H1 (cell line): Measurements from ENCODE around the gene NHS. TPM values are rescaled to one million over a fixed set of nuclear protein-coding genes. Genes with fewer than 3 reads are reported as not detected.

ENCODE experiments used
- CTCF ChIA-PET: fragments of 300-600 bp; sonication (Branson Sonifier 250); formaldehyde crosslinking; loops from one replicate; lab custom pipeline; 2021; ENCODE audit not compliant: partially characterized antibody; lab: Charles Lee
- POLR2A ChIA-PET: fragments of 300-600 bp; sonication (Branson Sonifier 250); formaldehyde crosslinking; loops from one replicate; lab custom pipeline; 2021; ENCODE audit warnings: inconsistent platforms; ENCODE audit not compliant: partially characterized antibody; lab: Charles Lee
- DNase-seq, 2 experiments: peaks; one replicate each; pipeline versions ENCODE4 v3.0.0 to v3.0.0-alpha.2; 2010 to 2022; ENCODE audit warnings: low spot score in 2 of 2, low read depth in 1 of 2, mixed read lengths in 1 of 2
- FAIRE-seq: peaks from 2 replicates; lab custom pipeline; 2011; peaks lifted over from hg19 to GRCh38; lab: Jason Lieb, UNC
- H2AFZ ChIP-seq: 2 replicates; pipeline ENCODE4 v1.8.1; 2012; ENCODE audit warnings: low read length, inconsistent platforms
- H2AK5ac ChIP-seq: 2 replicates; pipeline ENCODE4 v1.6.1; 2013; ENCODE audit warnings: low read depth, low read length
- H2BK120ac ChIP-seq: replicated peaks from 2 replicates; pipeline ENCODE3; 2013; ENCODE audit warnings: low read depth, low read length, inconsistent platforms
- H2BK12ac ChIP-seq: 2 replicates; pipeline ENCODE4 v1.6.1; 2013; ENCODE audit warnings: low read depth, low read length
- H2BK15ac ChIP-seq: 2 replicates; pipeline ENCODE4 v1.6.1; 2013; ENCODE audit warnings: low read length
- H2BK20ac ChIP-seq: 2 replicates; pipeline ENCODE4 v1.6.1; 2013; ENCODE audit warnings: low read length
- H2BK5ac ChIP-seq: 2 replicates; pipeline ENCODE4 v1.6.1; 2013; ENCODE audit warnings: low read depth, low read length
- H3K14ac ChIP-seq: 2 replicates; pipeline ENCODE4 v1.6.1; 2013; ENCODE audit warnings: inconsistent platforms; ENCODE audit not compliant: insufficient read length
- H3K18ac ChIP-seq: 2 replicates; pipeline ENCODE4 v1.6.1; 2013; ENCODE audit warnings: low read length; ENCODE audit errors: extremely low read depth
- H3K23ac ChIP-seq: 2 replicates; pipeline ENCODE4 v1.6.1; 2013; ENCODE audit warnings: inconsistent platforms; ENCODE audit not compliant: insufficient read length
- H3K23me2 ChIP-seq: 2 replicates; pipeline ENCODE4 v1.6.1; 2013; ENCODE audit warnings: low read depth, low read length
- H3K27ac ChIP-seq: 2 replicates; pipeline ENCODE4 v1.6.1; 2011; ENCODE audit warnings: low read depth, low read length, inconsistent platforms
- H3K27me3 ChIP-seq, 4 experiments: replicated peaks in 1 of 4; 1 replicate in 1 of 4; 2 replicates in 3 of 4; pipeline versions ENCODE4 v1.6.1 to v1.8.1; 2011 to 2013; ENCODE audit warnings: low read length in 3 of 4, mild to moderate bottlenecking in 3 of 4, inconsistent platforms in 2 of 4, mixed read lengths in 2 of 4, moderate library complexity in 1 of 4; ENCODE audit not compliant: control insufficient read depth in 3 of 4, insufficient read depth in 3 of 4; ENCODE audit errors: extremely low read depth in 1 of 4
- H3K36me3 ChIP-seq, 4 experiments: 2 replicates each; pipeline versions ENCODE4 v1.6.1 to v1.8.1; 2011 to 2013; ENCODE audit warnings: mild to moderate bottlenecking in 4 of 4, low read length in 3 of 4, moderate library complexity in 2 of 4, control low read depth in 1 of 4, inconsistent platforms in 1 of 4; ENCODE audit not compliant: insufficient read depth in 4 of 4, control insufficient read depth in 2 of 4
- H3K4ac ChIP-seq: replicated peaks from 2 replicates; pipeline ENCODE3; 2013; ENCODE audit warnings: low read length, low read depth, mixed read lengths, inconsistent platforms; ENCODE audit not compliant: insufficient read length
- H3K4me1 ChIP-seq, 4 experiments: replicated peaks in 1 of 4; 1 replicate in 1 of 4; 2 replicates in 3 of 4; pipeline versions ENCODE4 v1.6.1 to v1.8.1; 2011 to 2013; ENCODE audit warnings: low read length in 3 of 4, inconsistent platforms in 2 of 4, mixed read lengths in 1 of 4; ENCODE audit not compliant: insufficient read depth in 4 of 4, control insufficient read depth in 3 of 4
- H3K4me2 ChIP-seq, 2 experiments: 2 replicates each; pipeline versions ENCODE4 v1.6.1 to v1.8.1; 2011 to 2013; ENCODE audit warnings: low read depth in 2 of 2, low read length in 2 of 2, control low read depth in 1 of 2, inconsistent platforms in 1 of 2, mild to moderate bottlenecking in 1 of 2; ENCODE audit not compliant: insufficient read depth in 1 of 2
- H3K4me3 ChIP-seq, 4 experiments: fragments of 200-600, 300-600 bp in 1 of 4; sonication (generic), shearing (Covaris generic), sonication (Bioruptor Twin) in 1 of 4; 2 replicates each; pipeline versions ENCODE4 v1.5.1 to v1.8.1; 2011 to 2016; ENCODE audit warnings: low read length in 4 of 4, low read depth in 3 of 4, control low read depth in 2 of 4, inconsistent platforms in 2 of 4, mild to moderate bottlenecking in 2 of 4, mixed read lengths in 1 of 4, moderate library complexity in 1 of 4; ENCODE audit not compliant: insufficient read depth in 2 of 4; ENCODE audit errors: extremely low read depth in 1 of 4
- H3K56ac ChIP-seq: replicated peaks from 2 replicates; pipeline ENCODE3; 2013; ENCODE audit warnings: low read depth, mild to moderate bottlenecking, mixed read lengths, low read length, inconsistent platforms; ENCODE audit not compliant: insufficient read length
- H3K79me1 ChIP-seq: 2 replicates; pipeline ENCODE4 v1.6.1; 2013; ENCODE audit warnings: low read depth, low read length, control low read depth
- H3K79me2 ChIP-seq, 2 experiments: 2 replicates each; pipeline versions ENCODE4 v1.6.1 to v1.8.1; 2012 to 2013; ENCODE audit warnings: low read length in 2 of 2, mild to moderate bottlenecking in 2 of 2, inconsistent platforms in 1 of 2; ENCODE audit not compliant: insufficient read depth in 2 of 2, control insufficient read depth in 1 of 2
- H3K9ac ChIP-seq, 4 experiments: replicated peaks in 1 of 4; 1 replicate in 1 of 4; 2 replicates in 3 of 4; pipeline versions ENCODE4 v1.6.1 to v1.8.1; 2011 to 2013; ENCODE audit warnings: low read depth in 3 of 4, low read length in 3 of 4, control low read depth in 2 of 4, mild to moderate bottlenecking in 2 of 4, moderate library complexity in 2 of 4, inconsistent platforms in 1 of 4; ENCODE audit errors: extremely low read depth in 1 of 4
- H3K9me3 ChIP-seq, 2 experiments: 2 replicates each; pipeline versions ENCODE4 v1.6.1 to v1.8.1; 2012 to 2013; ENCODE audit warnings: mild to moderate bottlenecking in 2 of 2, moderate library complexity in 2 of 2, control low read depth in 1 of 2, inconsistent platforms in 1 of 2, low read depth in 1 of 2, low read length in 1 of 2, mixed read lengths in 1 of 2; ENCODE audit not compliant: insufficient read depth in 2 of 2
- H4K20me1 ChIP-seq, 2 experiments: replicated peaks in 1 of 2; 2 replicates each; pipeline versions ENCODE3 to v1.8.1; 2011 to 2013; ENCODE audit warnings: inconsistent platforms in 2 of 2, low read length in 2 of 2, mild to moderate bottlenecking in 1 of 2; ENCODE audit not compliant: insufficient read depth in 2 of 2, control insufficient read depth in 1 of 2
- H4K5ac ChIP-seq: 2 replicates; pipeline ENCODE4 v1.6.1; 2013; ENCODE audit warnings: low read length, low read depth, mixed read lengths, inconsistent platforms; ENCODE audit not compliant: insufficient read length
- H4K8ac ChIP-seq: 2 replicates; pipeline ENCODE4 v1.8.0; 2013; ENCODE audit warnings: mild to moderate bottlenecking, moderate library complexity, low read length, inconsistent platforms; ENCODE audit not compliant: insufficient read depth; ENCODE audit errors: extremely low read depth
- H4K91ac ChIP-seq: replicated peaks from 2 replicates; pipeline ENCODE3; 2013; ENCODE audit warnings: low read length, mixed read lengths, inconsistent platforms; ENCODE audit not compliant: insufficient read length
- ASH2L ChIP-seq: fragments of 200-600, 300-600 bp; sonication (generic); IDR thresholded peaks from one replicate; pipeline ENCODE4 v1.7.1; 2017; ENCODE audit warnings: low read length
- CBX8 ChIP-seq: fragments of 300-800, 300-1000 bp; sonication (generic); IDR thresholded peaks from 2 replicates; pipeline ENCODE4 v1.7.1; 2016; ENCODE audit warnings: low read depth, low read length, borderline replicate concordance
- CREB1 ChIP-seq: IDR thresholded peaks from 2 replicates; pipeline ENCODE4 v1.6.1; 2012; ENCODE audit warnings: inconsistent platforms
- GABPA ChIP-seq: IDR thresholded peaks from 2 replicates; pipeline ENCODE4 v1.6.1; 2011; ENCODE audit warnings: mild to moderate bottlenecking, low read length, moderate library complexity, borderline replicate concordance; ENCODE audit not compliant: insufficient read depth
- MAFK ChIP-seq: IDR thresholded peaks from 2 replicates; pipeline ENCODE4 v1.6.1; 2012; ENCODE audit warnings: low read depth, mild to moderate bottlenecking, improper control_type of control experiment, low read length
- RFX5 ChIP-seq: IDR thresholded peaks from 2 replicates; pipeline ENCODE4 v1.6.1; 2011; ENCODE audit warnings: low read depth, low read length, improper control_type of control experiment, borderline replicate concordance
- RXRA ChIP-seq: IDR thresholded peaks from 2 replicates; pipeline ENCODE4 v1.6.1; 2011; ENCODE audit warnings: low read depth, mild to moderate bottlenecking, low read length, moderate library complexity; ENCODE audit not compliant: insufficient read depth
- SIRT6 ChIP-seq: IDR thresholded peaks from one replicate; pipeline ENCODE4 v1.7.1; 2012; ENCODE audit warnings: low read length, inconsistent platforms
- YY1 ChIP-seq: IDR thresholded peaks from 2 replicates; pipeline ENCODE4 v1.6.1; 2011; ENCODE audit warnings: low read depth, mild to moderate bottlenecking, low read length
- polyA plus RNA-seq, 7 experiments: library from polyadenylated mRNA; depleted of rRNA in 3 of 7; stranded (reverse) in 5 of 7; unstranded in 2 of 7; fragments of >200 nt in 5 of 7; fragments of 200-250 nt in 2 of 7; gene quantifications; 1 replicate in 5 of 7; 2 replicates in 1 of 7; 4 replicates in 1 of 7; pipeline versions ENCODE4 v1.2.1 to v1.2.3, GENCODE V29; 2011 to 2013; ENCODE audit warnings: missing spikeins in 2 of 7, mixed read lengths in 2 of 7
- total RNA-seq: library from RNA; stranded (reverse); fragmentation: NEBNext Ultra II Directional; extraction: Animal tissue kit (Norgen Biotek cat#: 25700); gene quantifications from 2 replicates; pipeline ENCODE4 v1.2.1, GENCODE V29; 2021
- TF ChIP-seq, protein P1 (sequence below), 3 experiments: IDR thresholded peaks; 1 replicate in 2 of 3; 2 replicates in 1 of 3; pipeline versions ENCODE4 v1.5.1 to v1.6.1; 2011; ENCODE audit warnings: low read length in 3 of 3, mild to moderate bottlenecking in 3 of 3, inconsistent platforms in 2 of 3, low read depth in 1 of 3, moderate library complexity in 1 of 3; ENCODE audit not compliant: insufficient read depth in 1 of 3; ENCODE audit errors: control extremely low read depth in 1 of 3

The NHS gene
- total and polyA plus RNA-seq, 2 of the 8 experiments (the other 6 are each of a cell fraction or from before 2014, with no cell fraction given): 2.2 to 6.7 TPM

GRCh38 chrX:17440258-17440657, 65.3 kb downstream of the NHS start:
- Histone ChIP-seq H3K9me3 (no peaks in the 10 kb centered on the region), H2BK15ac (no peak overlapping the region), H3K4me1 (peaks cover 0 to 4% (median 0%) of the 10 kb centered on the region in 4 experiments; a peak in 1 of 7 replicates), H4K20me1 (no peaks in the 10 kb centered on the region), H3K23me2 (no peaks in the 10 kb centered on the region), H3K79me2 (no peaks in the 10 kb centered on the region), H3K14ac (no peak overlapping the region), H3K4me2 (no peak overlapping the region), H3K9ac (no peak overlapping the region), H3K27me3 (no peaks in the 10 kb centered on the region), H3K79me1 (no peaks in the 10 kb centered on the region), H2BK120ac (no peak overlapping the region), H3K56ac (no peak overlapping the region), H3K4me3 (no peak overlapping the region), H3K27ac (no peak overlapping the region), H3K4ac (no peak overlapping the region), H3K18ac (no peak overlapping the region), H3K23ac (no peak overlapping the region), H4K8ac (no peak overlapping the region), H4K5ac (no peak overlapping the region), H4K91ac (no peak overlapping the region), H2AK5ac (no peak overlapping the region), H2BK20ac (no peak overlapping the region), H3K36me3 (no peaks in the 10 kb centered on the region), H2BK12ac (no peak overlapping the region), H2BK5ac (no peak overlapping the region), H2AFZ (no peak overlapping the region)
- CTCF ChIA-PET: no interaction called here
- POLR2A ChIA-PET: no interaction called here
- no peak for TF ChIP-seq RXRA
- TF ChIP-seq CBX8: no peak
- TF ChIP-seq RFX5: no peak
- TF ChIP-seq SIRT6: no peak
- no peak for TF ChIP-seq MAFK
- TF ChIP-seq, protein P1, sequence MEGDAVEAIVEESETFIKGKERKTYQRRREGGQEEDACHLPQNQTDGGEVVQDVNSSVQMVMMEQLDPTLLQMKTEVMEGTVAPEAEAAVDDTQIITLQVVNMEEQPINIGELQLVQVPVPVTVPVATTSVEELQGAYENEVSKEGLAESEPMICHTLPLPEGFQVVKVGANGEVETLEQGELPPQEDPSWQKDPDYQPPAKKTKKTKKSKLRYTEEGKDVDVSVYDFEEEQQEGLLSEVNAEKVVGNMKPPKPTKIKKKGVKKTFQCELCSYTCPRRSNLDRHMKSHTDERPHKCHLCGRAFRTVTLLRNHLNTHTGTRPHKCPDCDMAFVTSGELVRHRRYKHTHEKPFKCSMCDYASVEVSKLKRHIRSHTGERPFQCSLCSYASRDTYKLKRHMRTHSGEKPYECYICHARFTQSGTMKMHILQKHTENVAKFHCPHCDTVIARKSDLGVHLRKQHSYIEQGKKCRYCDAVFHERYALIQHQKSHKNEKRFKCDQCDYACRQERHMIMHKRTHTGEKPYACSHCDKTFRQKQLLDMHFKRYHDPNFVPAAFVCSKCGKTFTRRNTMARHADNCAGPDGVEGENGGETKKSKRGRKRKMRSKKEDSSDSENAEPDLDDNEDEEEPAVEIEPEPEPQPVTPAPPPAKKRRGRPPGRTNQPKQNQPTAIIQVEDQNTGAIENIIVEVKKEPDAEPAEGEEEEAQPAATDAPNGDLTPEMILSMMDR (IDR thresholded peaks at IDR 0.05; ENCODE audit: control extremely low read depth in 1 of 3, insufficient read depth in 1 of 3, low read depth in 1 of 3, low read length in 3 of 3): no peak
- no peak for TF ChIP-seq GABPA
- no peak for TF ChIP-seq YY1
- TF ChIP-seq ASH2L: no peak
- TF ChIP-seq CREB1: no peak
- no peak for FAIRE-seq
- no peak for DNase-seq
